Measurements from ENCODE around the gene RADIL. TPM values are rescaled to one million over a fixed set of nuclear protein-coding genes. Genes with fewer than 3 reads are reported as not detected.

The RADIL gene
- total and polyA plus RNA-seq, 11 donors, result 1.1 to 9.0 (median 3.4) TPM

DNA sequence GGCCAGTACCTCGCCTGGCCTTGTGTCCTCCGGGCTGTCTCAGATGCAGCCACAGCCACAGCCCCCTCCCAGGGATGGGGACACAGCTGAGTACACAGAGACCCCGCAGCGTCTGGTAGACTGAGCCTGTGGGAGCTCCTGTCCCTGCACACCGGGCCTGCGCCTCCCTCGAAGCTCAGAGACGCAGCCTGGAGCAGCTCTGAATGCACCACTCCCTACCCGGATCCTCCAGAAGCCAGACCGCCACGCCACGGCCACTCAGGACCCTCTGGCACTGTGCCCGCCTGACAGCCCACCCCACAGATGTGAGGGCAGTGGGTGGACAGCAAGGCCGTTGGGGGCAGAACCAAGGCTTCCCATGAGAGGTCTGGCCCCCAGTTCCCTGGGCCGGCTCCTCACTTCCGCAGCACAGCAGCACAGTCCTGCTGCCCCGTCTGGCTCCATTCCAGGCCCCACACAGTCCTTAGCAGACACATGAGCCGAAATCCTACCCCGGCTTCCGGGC lies 62.5 kb downstream of the RADIL start:
- Histone ChIP-seq H3K9me3 (no peaks in the 10 kb centered on the region), H3K4me3 (no peak overlapping the region), H3K36me3 (peaks cover 0 to 4% (median 0%) of the 10 kb centered on the region in 9 donors), H3K4me1 (peaks cover 0 to 49% (median 15%) of the 10 kb centered on the region in 12 donors), H3K27ac (peak overlapping the region in 10 of 12 donors; percentile 29 to 86 (median 72)), H3K27me3 (no peaks in the 10 kb centered on the region)
- intact Hi-C loops (cut with DNase I), result loop anchor here in 1 of 10 donors (10.0 kb wide), 1 partner anchor 264 kb away; no protein-coding TSS in a partner anchor
- TF ChIP-seq, protein P1, sequence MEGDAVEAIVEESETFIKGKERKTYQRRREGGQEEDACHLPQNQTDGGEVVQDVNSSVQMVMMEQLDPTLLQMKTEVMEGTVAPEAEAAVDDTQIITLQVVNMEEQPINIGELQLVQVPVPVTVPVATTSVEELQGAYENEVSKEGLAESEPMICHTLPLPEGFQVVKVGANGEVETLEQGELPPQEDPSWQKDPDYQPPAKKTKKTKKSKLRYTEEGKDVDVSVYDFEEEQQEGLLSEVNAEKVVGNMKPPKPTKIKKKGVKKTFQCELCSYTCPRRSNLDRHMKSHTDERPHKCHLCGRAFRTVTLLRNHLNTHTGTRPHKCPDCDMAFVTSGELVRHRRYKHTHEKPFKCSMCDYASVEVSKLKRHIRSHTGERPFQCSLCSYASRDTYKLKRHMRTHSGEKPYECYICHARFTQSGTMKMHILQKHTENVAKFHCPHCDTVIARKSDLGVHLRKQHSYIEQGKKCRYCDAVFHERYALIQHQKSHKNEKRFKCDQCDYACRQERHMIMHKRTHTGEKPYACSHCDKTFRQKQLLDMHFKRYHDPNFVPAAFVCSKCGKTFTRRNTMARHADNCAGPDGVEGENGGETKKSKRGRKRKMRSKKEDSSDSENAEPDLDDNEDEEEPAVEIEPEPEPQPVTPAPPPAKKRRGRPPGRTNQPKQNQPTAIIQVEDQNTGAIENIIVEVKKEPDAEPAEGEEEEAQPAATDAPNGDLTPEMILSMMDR (IDR thresholded peaks at IDR 0.05), result no peak
- TF ChIP-seq POLR2A (IDR thresholded peaks at IDR 0.05), result no peak
- peak in 1 of 4 donors; percentile 7 for ATAC-seq
- DNase-seq, result no peak
- WGBS, 4 donors, result 66 to 83% (median 78%) methylated on average over 6 to 20 of the region's 20 CpGs

DNA sequence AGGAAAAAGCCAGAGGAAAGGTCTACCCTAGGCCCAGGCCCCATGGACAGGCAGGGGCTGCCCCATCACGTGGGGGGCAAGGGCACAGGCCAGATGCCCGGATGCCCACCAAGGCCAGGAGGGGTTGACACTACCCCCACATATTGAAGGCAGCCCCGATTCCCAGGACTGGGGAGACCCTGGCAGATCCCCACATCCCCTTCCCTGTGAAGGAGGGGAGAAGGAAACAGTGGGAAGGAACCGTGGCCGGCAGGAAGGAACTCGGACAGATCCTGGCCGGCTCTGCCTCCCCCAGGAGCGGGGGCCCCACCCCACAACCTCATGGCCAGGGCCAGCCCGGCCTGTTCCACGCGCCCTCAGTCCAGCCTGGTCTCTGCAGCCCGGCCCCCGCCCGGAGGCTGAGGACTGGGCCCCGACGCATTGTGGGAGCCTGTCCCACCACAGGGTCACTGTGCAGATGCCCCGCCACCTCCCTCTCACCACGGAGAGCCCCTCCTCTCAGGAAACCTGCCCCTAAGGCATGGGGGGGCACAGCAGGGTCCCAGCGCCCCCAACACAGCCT lies 63.0 kb downstream of the RADIL start:
- ATAC-seq (peak; percentile 35 to 74 (median 48)), DNase-seq (peak in 2 of 5 donors; percentile 37 to 57)
- peak overlapping the region in 2 of 12 donors; percentile 8 for H3K4me3 ChIP-seq
- peaks cover 0 to 49% (median 15%) of the 10 kb centered on the region in 12 donors for H3K4me1 ChIP-seq
- WGBS, 4 donors, result 48 to 64% (median 61%) methylated on average over 16 to 19 of the region's 19 CpGs
- peak overlapping the region; percentile 6 to 86 (median 67) for H3K27ac ChIP-seq
- intact Hi-C loops (cut with DNase I), result loop anchor here in 1 of 10 donors (10.0 kb wide), 1 partner anchor 264 kb away; no protein-coding TSS in a partner anchor
- no peaks in the 10 kb centered on the region for H3K9me3 ChIP-seq
- peaks cover 0 to 4% (median 0%) of the 10 kb centered on the region in 9 donors for H3K36me3 ChIP-seq
- H3K27me3 ChIP-seq, result no peaks in the 10 kb centered on the region
- TF ChIP-seq, protein P1 (IDR thresholded peaks at IDR 0.05), result no peak
- TF ChIP-seq POLR2A (IDR thresholded peaks at IDR 0.05), result no peak

DNA sequence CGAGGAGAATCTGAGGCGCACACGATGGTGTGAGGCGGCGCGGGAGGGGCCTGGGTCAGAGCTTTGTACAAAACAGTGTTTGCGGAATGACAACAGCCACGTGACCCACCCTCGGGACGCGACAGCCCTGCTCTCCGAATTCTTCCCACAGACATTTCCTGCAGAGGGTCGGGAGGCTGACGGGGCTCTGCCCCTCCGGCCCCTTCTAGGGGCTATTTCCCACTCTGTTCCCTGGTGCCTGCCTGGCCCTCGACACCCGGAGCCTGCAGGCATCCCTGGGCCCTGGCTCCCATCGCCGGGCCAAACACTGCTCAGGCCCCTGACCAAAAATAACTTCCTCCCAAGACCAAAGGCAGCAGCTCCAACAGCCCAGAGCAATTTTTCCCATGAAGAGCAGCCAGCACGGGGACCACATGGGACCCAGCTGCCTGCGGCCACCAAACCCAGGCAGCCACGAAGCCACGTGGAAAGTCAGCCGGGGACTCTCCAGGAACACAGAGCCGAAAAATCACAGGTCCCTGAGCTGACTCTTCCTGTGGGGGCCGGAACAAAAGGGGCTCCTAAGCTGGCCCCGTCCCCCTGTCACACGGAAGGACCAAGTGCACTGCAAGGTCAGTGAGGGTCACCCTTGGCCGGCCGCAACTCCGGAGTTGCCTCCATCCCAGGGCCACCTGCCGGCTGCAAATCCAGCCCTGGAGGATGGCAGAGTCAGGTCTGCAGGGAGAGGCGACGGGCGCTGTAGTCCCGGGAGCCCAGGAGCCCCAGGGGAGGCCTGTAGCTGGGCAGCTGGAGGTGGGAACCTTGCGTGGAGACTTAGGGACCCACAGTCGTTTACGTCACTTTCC lies 63.7 kb downstream of the RADIL start:
- DNase-seq (peak in 4 of 5 donors; percentile 52 to 74 (median 71)), ATAC-seq (peak; percentile 28 to 67 (median 54))
- intact Hi-C loops (cut with DNase I), result loop anchor here in 1 of 10 donors (10.0 kb wide), 1 partner anchor 265 kb away; no protein-coding TSS in a partner anchor
- no peaks in the 10 kb centered on the region for H3K27me3 ChIP-seq
- peaks cover 0 to 4% (median 0%) of the 10 kb centered on the region in 9 donors for H3K36me3 ChIP-seq
- peak overlapping the region; percentile 6 to 86 (median 67) for H3K27ac ChIP-seq
- TF ChIP-seq, protein P1 (IDR thresholded peaks at IDR 0.05), result no peak
- TF ChIP-seq POLR2A (IDR thresholded peaks at IDR 0.05), result no peak
- WGBS, 4 donors, result 46 to 59% (median 54%) methylated on average over 34 to 39 of the region's 39 CpGs
- no peaks in the 10 kb centered on the region for H3K9me3 ChIP-seq
- peak overlapping the region in 3 of 12 donors; percentile 8 to 23 (median 22) for H3K4me3 ChIP-seq
- peaks cover 0 to 49% (median 15%) of the 10 kb centered on the region in 12 donors for H3K4me1 ChIP-seq

All from heart left ventricle (tissue), 16 donors.